Fibroblast of villous mesenchyme (primary cell): ENCODE results near the gene UBE2I. TPM values are rescaled to one million over a fixed set of nuclear protein-coding genes. Genes with fewer than 3 reads are reported as not detected.
"Not testable (repeated sequence)": the region's sequence is repeated elsewhere in the genome, so short reads cannot be mapped to it uniquely, and the experiment has no call there.

Experiments used
- DNase-seq: peaks from one replicate; pipeline ENCODE4 v3.0.0-alpha.2; 2010; ENCODE audit warnings: low read depth
- H3K4me3 ChIP-seq: 2 replicates; pipeline ENCODE4 v1.5.1; 2011; ENCODE audit warnings: low read depth, mild to moderate bottlenecking, low read length
- CTCF ChIP-seq: IDR thresholded peaks from 2 replicates; pipeline ENCODE4 v1.5.1; 2012; ENCODE audit warnings: low read depth, mild to moderate bottlenecking, low read length; ENCODE audit not compliant: insufficient read depth
- total RNA-seq: library from RNA; depleted of rRNA; stranded (reverse); fragments of >200 nt; gene quantifications from 2 replicates; pipeline ENCODE4 v1.2.3, GENCODE V29; 2012

The UBE2I gene
- total RNA-seq, 1 donor = 44.9 TPM

- no peak for TF ChIP-seq CTCF
- H3K4me3 ChIP-seq = no peak overlapping the region
- DNase-seq = no peak
Observed at GRCh38 chr16:1293921-1294656, 15.3 kb upstream of the UBE2I start.

- H3K4me3 ChIP-seq = no peak overlapping the region
- TF ChIP-seq CTCF = no peak
- DNase-seq = no peak
Observed at GRCh38 chr16:1295465-1295864, 14.0 kb upstream of the UBE2I start.

- DNase-seq, H3K4me3 ChIP-seq: not testable (repeated sequence)
Observed at GRCh38 chr16:1296688-1297017, 12.8 kb upstream of the UBE2I start.

- H3K4me3 ChIP-seq = no peak overlapping the region
- no peak for TF ChIP-seq CTCF
- DNase-seq = peak; percentile 42
Observed at GRCh38 chr16:1297018-1297696, 12.3 kb upstream of the UBE2I start.

GRCh38 chr16:1298406-1298805, 11.0 kb upstream of the UBE2I start:
- no peak overlapping the region for H3K4me3 ChIP-seq
- TF ChIP-seq CTCF = no peak
- no peak for DNase-seq

- TF ChIP-seq CTCF = no peak
- no peak for DNase-seq
- H3K4me3 ChIP-seq = no peak overlapping the region
Observed at GRCh38 chr16:1299012-1299867, 10.2 kb upstream of the UBE2I start.

GRCh38 chr16:1299868-1300203, 9.6 kb upstream of the UBE2I start:
- no peak for TF ChIP-seq CTCF
- DNase-seq = no peak
- H3K4me3 ChIP-seq = no peak overlapping the region
